Measurements from ENCODE around the gene SLC8A1. TPM values are rescaled to one million over a fixed set of nuclear protein-coding genes. Genes with fewer than 3 reads are reported as not detected.

The SLC8A1 gene
- total and polyA plus RNA-seq, 2 experiments from 2014 or later = 103 to 682 TPM

DNA sequence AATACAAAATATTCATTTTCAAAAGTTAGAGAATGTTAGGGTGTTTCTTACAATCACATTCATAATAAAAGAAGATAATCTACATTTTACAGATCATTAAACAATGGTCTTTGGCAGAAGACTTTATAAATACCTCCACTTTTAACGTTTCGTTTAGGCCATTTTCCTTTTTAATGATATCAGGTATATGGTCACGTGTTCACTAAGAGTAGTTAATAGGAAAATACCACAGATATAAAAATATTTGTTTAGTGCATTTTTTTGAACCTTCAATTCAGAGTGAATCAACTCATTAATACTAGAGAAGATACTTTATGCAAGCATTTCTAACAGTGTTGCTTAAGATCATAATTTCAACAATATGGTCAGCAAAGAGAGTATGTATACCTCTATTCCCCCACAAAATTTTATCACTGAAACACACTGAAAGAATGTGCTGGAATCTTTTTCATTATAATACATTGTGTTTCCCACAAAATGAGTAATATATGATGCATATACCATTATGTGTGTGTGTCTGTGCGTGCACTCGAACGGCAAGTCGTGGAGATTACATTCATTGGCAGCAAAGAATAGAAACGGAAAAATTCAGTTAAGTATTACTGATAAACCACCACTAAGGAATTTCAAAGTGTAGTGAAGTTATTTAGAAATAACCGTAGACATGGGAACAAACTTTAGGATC is 353.0 kb downstream of the SLC8A1 start:
- Histone ChIP-seq H3K27me3 (no peaks in the 10 kb centered on the region), H3K36me3 (no peaks in the 10 kb centered on the region), H3K27ac (no peak overlapping the region), H3K4me3 (no peak overlapping the region), H3K4me1 (ENCODE audit: low read depth) (peaks cover 40% of the 10 kb centered on the region), H3K9me3 (ENCODE audit: low read depth) (no peaks in the 10 kb centered on the region)
- TF ChIP-seq, protein P1, sequence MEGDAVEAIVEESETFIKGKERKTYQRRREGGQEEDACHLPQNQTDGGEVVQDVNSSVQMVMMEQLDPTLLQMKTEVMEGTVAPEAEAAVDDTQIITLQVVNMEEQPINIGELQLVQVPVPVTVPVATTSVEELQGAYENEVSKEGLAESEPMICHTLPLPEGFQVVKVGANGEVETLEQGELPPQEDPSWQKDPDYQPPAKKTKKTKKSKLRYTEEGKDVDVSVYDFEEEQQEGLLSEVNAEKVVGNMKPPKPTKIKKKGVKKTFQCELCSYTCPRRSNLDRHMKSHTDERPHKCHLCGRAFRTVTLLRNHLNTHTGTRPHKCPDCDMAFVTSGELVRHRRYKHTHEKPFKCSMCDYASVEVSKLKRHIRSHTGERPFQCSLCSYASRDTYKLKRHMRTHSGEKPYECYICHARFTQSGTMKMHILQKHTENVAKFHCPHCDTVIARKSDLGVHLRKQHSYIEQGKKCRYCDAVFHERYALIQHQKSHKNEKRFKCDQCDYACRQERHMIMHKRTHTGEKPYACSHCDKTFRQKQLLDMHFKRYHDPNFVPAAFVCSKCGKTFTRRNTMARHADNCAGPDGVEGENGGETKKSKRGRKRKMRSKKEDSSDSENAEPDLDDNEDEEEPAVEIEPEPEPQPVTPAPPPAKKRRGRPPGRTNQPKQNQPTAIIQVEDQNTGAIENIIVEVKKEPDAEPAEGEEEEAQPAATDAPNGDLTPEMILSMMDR (IDR thresholded peaks at IDR 0.05; ENCODE audit: low read depth, low read length) = no peak
- DNase-seq (ENCODE audit: low read depth in 1 of 2, low spot score in 1 of 2) = peak in 1 of 2 donors; percentile 75

GRCh38 chr2:40097691-40098385 is 354.1 kb downstream of the SLC8A1 start:
- DNase-seq (ENCODE audit: low read depth in 1 of 2, low spot score in 1 of 2) = peak in 1 of 2 donors; percentile 82
- Histone ChIP-seq H3K9me3 (ENCODE audit: low read depth) (no peaks in the 10 kb centered on the region), H3K27me3 (no peaks in the 10 kb centered on the region), H3K4me1 (ENCODE audit: low read depth) (peaks cover 42% of the 10 kb centered on the region), H3K27ac (no peak overlapping the region), H3K36me3 (no peaks in the 10 kb centered on the region), H3K4me3 (no peak overlapping the region)
- TF ChIP-seq, protein P1 (IDR thresholded peaks at IDR 0.05; ENCODE audit: low read depth, low read length) = no peak

GRCh38 chr2:40096360-40096759 is 355.5 kb downstream of the SLC8A1 start:
- H3K4me1 ChIP-seq (ENCODE audit: low read depth) = peaks cover 36% of the 10 kb centered on the region
- DNase-seq (ENCODE audit: low read depth in 1 of 2, low spot score in 1 of 2) = peak in 1 of 2 donors; percentile 70
- TF ChIP-seq, protein P1 (IDR thresholded peaks at IDR 0.05; ENCODE audit: low read depth, low read length) = no peak
- H3K27me3 ChIP-seq = no peaks in the 10 kb centered on the region
- no peak overlapping the region for H3K27ac ChIP-seq
- no peak overlapping the region for H3K4me3 ChIP-seq
- no peaks in the 10 kb centered on the region for H3K9me3 ChIP-seq (ENCODE audit: low read depth)
- no peaks in the 10 kb centered on the region for H3K36me3 ChIP-seq

DNA sequence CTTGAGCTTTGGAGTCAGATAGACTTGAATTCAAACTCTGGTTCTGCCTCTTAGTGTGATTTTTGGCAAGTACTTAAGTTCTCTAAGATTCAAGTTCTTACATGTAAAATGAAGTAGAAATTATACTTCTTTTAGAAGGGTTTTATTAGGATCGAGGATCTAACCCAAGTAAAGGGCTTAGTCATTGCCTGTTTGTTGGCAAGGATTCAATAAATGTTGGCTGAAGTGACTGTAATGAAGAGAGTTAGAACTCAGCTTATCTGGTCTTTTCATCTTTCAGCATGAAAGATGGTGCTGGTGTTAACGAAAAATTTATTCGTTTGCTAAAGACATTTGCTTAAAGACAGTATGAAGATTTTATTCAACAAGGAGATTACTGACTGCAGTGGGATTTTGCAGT is 356.9 kb downstream of the SLC8A1 start:
- Histone ChIP-seq H3K27ac (no peak overlapping the region), H3K27me3 (no peaks in the 10 kb centered on the region), H3K4me1 (ENCODE audit: low read depth) (peaks cover 22% of the 10 kb centered on the region), H3K36me3 (no peaks in the 10 kb centered on the region), H3K9me3 (ENCODE audit: low read depth) (no peaks in the 10 kb centered on the region), H3K4me3 (no peak overlapping the region)
- TF ChIP-seq, protein P1 (IDR thresholded peaks at IDR 0.05; ENCODE audit: low read depth, low read length) = no peak
- peak in 1 of 2 donors; percentile 77 for DNase-seq (ENCODE audit: low read depth in 1 of 2, low spot score in 1 of 2)

DNA sequence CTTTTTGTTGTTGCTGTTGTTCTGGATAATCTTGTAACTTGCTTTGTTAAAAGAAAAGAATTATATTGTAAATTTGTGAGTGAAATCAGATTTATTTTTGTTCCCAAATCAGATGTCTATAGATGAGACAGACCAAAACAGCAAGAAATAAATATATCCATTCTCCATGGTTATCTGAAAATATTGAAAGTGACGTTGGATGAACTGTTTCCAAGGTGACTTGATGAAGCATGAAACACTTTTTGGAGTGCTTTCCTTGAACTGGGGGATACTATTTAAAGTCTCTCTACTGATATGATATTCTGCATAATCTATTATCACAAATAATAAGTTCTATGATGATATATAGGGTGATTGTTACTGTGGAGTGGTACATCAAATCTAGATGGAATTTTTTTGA is 357.4 kb downstream of the SLC8A1 start:
- H3K27me3 ChIP-seq = no peaks in the 10 kb centered on the region
- H3K4me3 ChIP-seq = no peak overlapping the region
- no peaks in the 10 kb centered on the region for H3K9me3 ChIP-seq (ENCODE audit: low read depth)
- no peak overlapping the region for H3K27ac ChIP-seq
- no peak for DNase-seq (ENCODE audit: low read depth in 1 of 2, low spot score in 1 of 2)
- TF ChIP-seq, protein P1 (IDR thresholded peaks at IDR 0.05; ENCODE audit: low read depth, low read length) = no peak
- H3K4me1 ChIP-seq (ENCODE audit: low read depth) = peaks cover 22% of the 10 kb centered on the region
- no peaks in the 10 kb centered on the region for H3K36me3 ChIP-seq
